Endothelial cell (in vitro differentiated cells): ENCODE measurements around the gene DERL3. TPM values are rescaled to one million over a fixed set of nuclear protein-coding genes. Genes with fewer than 3 reads are reported as not detected.

Experiments used
- total RNA-seq: library from RNA; stranded (reverse); fragmentation: NEBNext Ultra II Directional; extraction: Animal tissue kit (Norgen Biotek cat#: 25700); gene quantifications from one replicate; pipeline ENCODE4 v1.2.1, GENCODE V29; 2021; ENCODE audit not compliant: unreplicated experiment

The DERL3 gene
- total RNA-seq, 1 donor from 2014 or later = 1.3 TPM

Other genes with a start within 250 kb of the DERL3 start
- gene DRICH1, start 206.7 kb downstream of the DERL3 start, total RNA-seq = not detected
- 0.15 TPM for gene RGL4, start 148.0 kb downstream of the DERL3 start, total RNA-seq
- gene ZNF70, start 87.9 kb downstream of the DERL3 start, total RNA-seq = 8.0 TPM
- gene VPREB3, start 84.6 kb downstream of the DERL3 start, total RNA-seq = not detected
- gene C22orf15, start 76.0 kb downstream of the DERL3 start, total RNA-seq = 2.0 TPM
- 55.8 TPM for gene CHCHD10, start 71.0 kb downstream of the DERL3 start, total RNA-seq
- gene MMP11, start 66.2 kb downstream of the DERL3 start, total RNA-seq = 3.4 TPM
- 105 TPM for gene SMARCB1, start 52.0 kb downstream of the DERL3 start, total RNA-seq
- 9.2 TPM for gene SLC2A11, start 18.9 kb upstream of the DERL3 start, total RNA-seq
- gene MIF, start 55.4 kb upstream of the DERL3 start, total RNA-seq = 306 TPM
- 6.0 TPM for gene GSTT2B, start 122.2 kb upstream of the DERL3 start, total RNA-seq
- gene DDTL, start 127.9 kb upstream of the DERL3 start, total RNA-seq = 1.4 TPM
- 73.5 TPM for gene DDT, start 135.4 kb upstream of the DERL3 start, total RNA-seq
- not detected for gene GSTT2, start 141.1 kb upstream of the DERL3 start, total RNA-seq
- not detected for gene GSTT4, start 166.4 kb upstream of the DERL3 start, total RNA-seq
- gene CABIN1, start 172.3 kb upstream of the DERL3 start, total RNA-seq = 61.2 TPM